Stomach (tissue), 4 donors: ENCODE measurements around the gene SNN.

Experiments
- POLR2AphosphoS5 ChIP-seq, 3 donors: sonication (generic); formaldehyde crosslinking; IDR thresholded peaks; one replicate each; pipeline ENCODE4 v1.6.1; 2016; ENCODE audit warnings: antibody characterized with exemption in 3 of 3
- TF ChIP-seq, protein P1 (sequence below), 7 experiments: fragments of 450-650 bp in 4 of 7; fragments of 200-600 bp in 3 of 7; sonication (generic) in 3 of 7; IDR thresholded peaks; one replicate each; pipeline ENCODE4 v1.5.1; 2016 to 2019; ENCODE audit warnings: antibody characterized with exemption in 7 of 7, control low read depth in 2 of 7, mild to moderate bottlenecking in 1 of 7

DNA sequence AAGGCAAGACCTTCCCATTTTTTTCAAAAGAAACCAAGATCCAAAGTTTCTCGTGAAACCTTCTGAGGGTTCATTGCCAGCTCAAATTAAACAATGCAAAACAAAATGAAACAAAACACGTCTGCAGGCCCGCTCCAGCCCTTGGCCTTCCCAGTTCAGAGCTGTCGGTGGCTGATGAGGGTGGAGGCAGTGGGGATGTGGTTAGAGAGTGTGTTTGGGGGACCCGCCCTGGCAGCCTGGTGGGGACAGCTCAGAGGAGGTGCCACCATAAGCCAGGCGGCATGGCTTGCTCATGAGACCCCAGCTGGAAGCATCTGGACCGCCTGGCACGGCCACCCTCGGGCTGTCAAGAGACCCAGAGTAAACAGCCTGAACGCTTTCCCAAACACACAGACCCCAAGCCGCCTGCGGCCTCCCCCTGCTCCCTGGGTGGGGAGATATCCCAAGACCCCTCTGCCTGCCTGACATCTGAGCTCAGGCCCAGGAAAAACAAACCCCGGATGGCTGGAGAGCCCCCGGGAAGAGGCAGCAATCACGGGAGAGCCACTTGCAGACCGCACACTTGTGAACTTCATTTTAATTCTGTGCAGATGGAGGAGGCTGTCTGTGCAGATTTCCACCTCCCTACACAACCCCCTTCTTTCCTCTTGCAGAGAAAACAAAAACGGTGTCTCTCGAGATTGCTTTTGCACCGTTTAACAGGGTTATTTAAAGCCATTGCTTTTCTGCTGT is 46.2 kb upstream of the SNN start:
- no peak for TF ChIP-seq POLR2AphosphoS5 (IDR thresholded peaks at IDR 0.05)
- TF ChIP-seq, protein P1, sequence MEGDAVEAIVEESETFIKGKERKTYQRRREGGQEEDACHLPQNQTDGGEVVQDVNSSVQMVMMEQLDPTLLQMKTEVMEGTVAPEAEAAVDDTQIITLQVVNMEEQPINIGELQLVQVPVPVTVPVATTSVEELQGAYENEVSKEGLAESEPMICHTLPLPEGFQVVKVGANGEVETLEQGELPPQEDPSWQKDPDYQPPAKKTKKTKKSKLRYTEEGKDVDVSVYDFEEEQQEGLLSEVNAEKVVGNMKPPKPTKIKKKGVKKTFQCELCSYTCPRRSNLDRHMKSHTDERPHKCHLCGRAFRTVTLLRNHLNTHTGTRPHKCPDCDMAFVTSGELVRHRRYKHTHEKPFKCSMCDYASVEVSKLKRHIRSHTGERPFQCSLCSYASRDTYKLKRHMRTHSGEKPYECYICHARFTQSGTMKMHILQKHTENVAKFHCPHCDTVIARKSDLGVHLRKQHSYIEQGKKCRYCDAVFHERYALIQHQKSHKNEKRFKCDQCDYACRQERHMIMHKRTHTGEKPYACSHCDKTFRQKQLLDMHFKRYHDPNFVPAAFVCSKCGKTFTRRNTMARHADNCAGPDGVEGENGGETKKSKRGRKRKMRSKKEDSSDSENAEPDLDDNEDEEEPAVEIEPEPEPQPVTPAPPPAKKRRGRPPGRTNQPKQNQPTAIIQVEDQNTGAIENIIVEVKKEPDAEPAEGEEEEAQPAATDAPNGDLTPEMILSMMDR (IDR thresholded peaks at IDR 0.05), result no peak
